MM.1S (cell line): Measurements from ENCODE around the gene TBC1D8.

Experiments
- DNase-seq: peaks from one replicate; pipeline ENCODE4 v3.0.0-alpha.2; 2015
- H2AFZ ChIP-seq: fragments of 300-600 bp; sonication (generic); 2 replicates; pipeline ENCODE4 v1.6.0; 2016; ENCODE audit warnings: antibody characterized with exemption, low read length
- H3F3A ChIP-seq: fragments of 300-600 bp; sonication (generic); 2 replicates; pipeline ENCODE4 v1.6.1; 2016; ENCODE audit warnings: mild to moderate bottlenecking, antibody characterized with exemption, low read length, moderate library complexity, mixed read lengths; ENCODE audit not compliant: insufficient read depth
- H3K27ac ChIP-seq: fragments of 300-600 bp; sonication (generic); 2 replicates; pipeline ENCODE4 v1.5.1; 2016; ENCODE audit warnings: mild to moderate bottlenecking, low read length
- H3K27me3 ChIP-seq: fragments of 300-600 bp; sonication (generic); replicated peaks from 2 replicates; pipeline ENCODE4 v1.6.0; 2016; ENCODE audit warnings: low read length; ENCODE audit not compliant: insufficient read depth
- H3K36me3 ChIP-seq: fragments of 300-600 bp; sonication (generic); replicated peaks from 2 replicates; pipeline ENCODE4 v1.6.1; 2016; ENCODE audit warnings: mild to moderate bottlenecking, low read length, mixed read lengths; ENCODE audit not compliant: insufficient read depth
- H3K4me1 ChIP-seq: fragments of 300-600 bp; sonication (generic); 2 replicates; pipeline ENCODE4 v1.6.1; 2016; ENCODE audit warnings: low read length, mixed read lengths
- H3K4me2 ChIP-seq: fragments of 300-600 bp; sonication (generic); 2 replicates; pipeline ENCODE4 v1.6.0; 2016; ENCODE audit warnings: low read depth, low read length
- H3K4me3 ChIP-seq: fragments of 300-600 bp; sonication (generic); 2 replicates; pipeline ENCODE4 v1.5.1; 2016; ENCODE audit warnings: low read length, mixed read lengths
- H3K79me2 ChIP-seq: fragments of 300-600 bp; sonication (generic); 2 replicates; pipeline ENCODE4 v1.6.1; 2016; ENCODE audit warnings: mixed run types, low read length, mixed read lengths
- H3K9ac ChIP-seq: fragments of 300-600 bp; sonication (generic); 2 replicates; pipeline ENCODE4 v1.6.1; 2016; ENCODE audit warnings: low read length, mixed read lengths
- H3K9me2 ChIP-seq: fragments of 300-600 bp; sonication (generic); replicated peaks from 2 replicates; pipeline ENCODE4 v1.6.1; 2016; ENCODE audit warnings: mild to moderate bottlenecking, low read length, mixed read lengths; ENCODE audit not compliant: insufficient read depth
- H3K9me3 ChIP-seq: fragments of 300-600 bp; sonication (generic); replicated peaks from 2 replicates; pipeline ENCODE4 v1.6.1; 2016; ENCODE audit warnings: mild to moderate bottlenecking, low read length, mixed read lengths; ENCODE audit not compliant: insufficient read depth
- H4K20me1 ChIP-seq: fragments of 300-600 bp; sonication (generic); 2 replicates; pipeline ENCODE4 v1.6.1; 2016; ENCODE audit warnings: mild to moderate bottlenecking, low read length, moderate library complexity, mixed read lengths; ENCODE audit not compliant: insufficient read depth
- EZH2 ChIP-seq: fragments of 300-600 bp; sonication (generic); optimal IDR thresholded peaks from 2 replicates; pipeline ENCODE3; 2017; ENCODE audit warnings: low read depth, mild to moderate bottlenecking, antibody characterized with exemption, low read length, mixed read lengths
- EZH2phosphoT487 ChIP-seq: fragments of 300-600 bp; sonication (generic); IDR thresholded peaks from 2 replicates; pipeline ENCODE4 v1.6.1; 2018; ENCODE audit warnings: antibody characterized with exemption, low read length
- TF ChIP-seq, protein P1 (sequence below): fragments of 300-600 bp; sonication (generic); IDR thresholded peaks from 2 replicates; pipeline ENCODE4 v1.5.1; 2016; ENCODE audit warnings: antibody characterized with exemption, low read length, mixed read lengths

TBC1D8 gene

DNA sequence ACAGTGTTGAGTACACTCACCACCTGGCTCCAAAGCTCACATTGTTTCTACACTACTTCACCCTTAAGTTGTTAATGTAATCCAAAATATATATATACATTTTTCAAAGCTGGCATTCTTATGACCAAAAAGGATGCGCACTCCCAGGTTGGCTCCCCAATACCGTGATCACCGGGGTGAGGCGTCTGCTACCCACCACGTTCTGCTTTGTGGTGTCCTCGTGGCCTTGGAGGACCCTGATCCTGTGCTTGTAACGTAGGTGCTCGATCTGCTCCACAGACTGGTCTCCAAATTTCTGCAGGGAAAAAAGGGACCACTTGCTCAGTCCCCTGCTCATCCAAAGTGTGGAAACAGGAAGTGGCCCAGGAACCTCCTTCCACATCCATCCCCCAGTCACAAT, 123.3 kb downstream of the TBC1D8 start:
- no peak overlapping the region for H3K9ac ChIP-seq
- no peak for DNase-seq
- H3K27ac ChIP-seq, result no peak overlapping the region
- H3K79me2 ChIP-seq, result no peaks in the 10 kb centered on the region
- no peaks in the 10 kb centered on the region for H4K20me1 ChIP-seq
- no peak overlapping the region for H2AFZ ChIP-seq
- no peaks in the 10 kb centered on the region for H3K9me3 ChIP-seq
- H3K4me3 ChIP-seq, result no peak overlapping the region
- H3K9me2 ChIP-seq, result no peaks in the 10 kb centered on the region
- no peak overlapping the region for H3K4me2 ChIP-seq
- H3K36me3 ChIP-seq, result no peaks in the 10 kb centered on the region
- no peaks in the 10 kb centered on the region for H3F3A ChIP-seq
- H3K4me1 ChIP-seq, result no peaks in the 10 kb centered on the region
- TF ChIP-seq, protein P1, sequence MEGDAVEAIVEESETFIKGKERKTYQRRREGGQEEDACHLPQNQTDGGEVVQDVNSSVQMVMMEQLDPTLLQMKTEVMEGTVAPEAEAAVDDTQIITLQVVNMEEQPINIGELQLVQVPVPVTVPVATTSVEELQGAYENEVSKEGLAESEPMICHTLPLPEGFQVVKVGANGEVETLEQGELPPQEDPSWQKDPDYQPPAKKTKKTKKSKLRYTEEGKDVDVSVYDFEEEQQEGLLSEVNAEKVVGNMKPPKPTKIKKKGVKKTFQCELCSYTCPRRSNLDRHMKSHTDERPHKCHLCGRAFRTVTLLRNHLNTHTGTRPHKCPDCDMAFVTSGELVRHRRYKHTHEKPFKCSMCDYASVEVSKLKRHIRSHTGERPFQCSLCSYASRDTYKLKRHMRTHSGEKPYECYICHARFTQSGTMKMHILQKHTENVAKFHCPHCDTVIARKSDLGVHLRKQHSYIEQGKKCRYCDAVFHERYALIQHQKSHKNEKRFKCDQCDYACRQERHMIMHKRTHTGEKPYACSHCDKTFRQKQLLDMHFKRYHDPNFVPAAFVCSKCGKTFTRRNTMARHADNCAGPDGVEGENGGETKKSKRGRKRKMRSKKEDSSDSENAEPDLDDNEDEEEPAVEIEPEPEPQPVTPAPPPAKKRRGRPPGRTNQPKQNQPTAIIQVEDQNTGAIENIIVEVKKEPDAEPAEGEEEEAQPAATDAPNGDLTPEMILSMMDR, result no peak
- TF ChIP-seq EZH2 (no peak), EZH2phosphoT487 (no peak)
- no peaks in the 10 kb centered on the region for H3K27me3 ChIP-seq

- Histone ChIP-seq H2AFZ (no peak overlapping the region), H3K9me3 (no peaks in the 10 kb centered on the region), H3K79me2 (no peaks in the 10 kb centered on the region), H3K36me3 (no peaks in the 10 kb centered on the region), H3K27ac (no peak overlapping the region), H3F3A (no peaks in the 10 kb centered on the region), H3K9ac (no peak overlapping the region), H3K4me2 (no peak overlapping the region), H3K4me3 (no peak overlapping the region), H4K20me1 (no peaks in the 10 kb centered on the region), H3K9me2 (no peaks in the 10 kb centered on the region), H3K27me3 (no peaks in the 10 kb centered on the region), H3K4me1 (no peaks in the 10 kb centered on the region)
- DNase-seq, result no peak
- TF ChIP-seq EZH2phosphoT487 (no peak), EZH2 (no peak)
- TF ChIP-seq, protein P1, result no peak
These were observed 124.2 kb downstream of the TBC1D8 start for GRCh38 chr2:101026923-101027469.

DNA sequence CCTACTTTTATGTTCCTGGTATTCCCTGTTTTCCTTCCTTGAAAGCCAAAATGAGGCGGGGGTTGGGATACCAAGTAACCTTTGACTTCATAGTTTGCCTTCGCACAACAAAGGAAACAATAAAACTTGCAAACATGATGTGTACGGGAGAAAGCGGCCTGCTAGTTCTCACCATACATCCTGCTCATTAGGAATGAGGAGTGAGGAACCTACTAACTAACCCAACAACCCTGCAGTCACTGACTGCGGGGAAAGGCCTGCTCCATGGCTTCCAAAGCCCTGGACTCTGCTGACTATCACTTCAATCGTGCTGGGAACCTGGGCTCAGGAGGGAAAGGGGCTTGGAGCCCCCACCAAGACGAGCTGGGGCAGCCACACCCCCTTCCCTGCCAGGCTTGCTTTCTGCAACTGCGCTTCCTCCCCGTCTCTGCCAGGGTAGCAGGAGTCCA, 124.9 kb downstream of the TBC1D8 start:
- H4K20me1 ChIP-seq, result no peaks in the 10 kb centered on the region
- H3K4me1 ChIP-seq, result no peaks in the 10 kb centered on the region
- TF ChIP-seq EZH2phosphoT487, result no peak
- TF ChIP-seq EZH2, result no peak
- TF ChIP-seq, protein P1, result no peak
- no peaks in the 10 kb centered on the region for H3K9me3 ChIP-seq
- DNase-seq, result no peak
- no peaks in the 10 kb centered on the region for H3K36me3 ChIP-seq
- no peak overlapping the region for H3K4me3 ChIP-seq
- H3K9ac ChIP-seq, result no peak overlapping the region
- no peaks in the 10 kb centered on the region for H3F3A ChIP-seq
- H2AFZ ChIP-seq, result no peak overlapping the region
- H3K9me2 ChIP-seq, result no peaks in the 10 kb centered on the region
- no peaks in the 10 kb centered on the region for H3K79me2 ChIP-seq
- no peaks in the 10 kb centered on the region for H3K27me3 ChIP-seq
- no peak overlapping the region for H3K27ac ChIP-seq
- no peak overlapping the region for H3K4me2 ChIP-seq
